Erythroblast (primary cell): ENCODE results near the gene CENPO.

Experiments used
- GATA1 ChIP-seq: IDR thresholded peaks from 2 replicates; pipeline ENCODE4 v1.6.1; 2011; ENCODE audit warnings: low read depth, mild to moderate bottlenecking, control low read depth, low read length, moderate library complexity
- POLR2A ChIP-seq: IDR thresholded peaks from 2 replicates; pipeline ENCODE4 v1.6.1; 2011; ENCODE audit warnings: mild to moderate bottlenecking, low read length

- no peak for TF ChIP-seq POLR2A
- no peak for TF ChIP-seq GATA1
Observed at GRCh38 chr2:24832073-24832461, 38.8 kb downstream of the CENPO start.
